ENCODE data around the gene ATXN1L.
A peak's percentile ranks its signal among the peaks of the same experiment; 100 is the strongest.
"Not testable (repeated sequence)": the region's sequence is repeated elsewhere in the genome, so short reads cannot be mapped to it uniquely, and the experiment has no call there.

The ATXN1L gene, protein sequence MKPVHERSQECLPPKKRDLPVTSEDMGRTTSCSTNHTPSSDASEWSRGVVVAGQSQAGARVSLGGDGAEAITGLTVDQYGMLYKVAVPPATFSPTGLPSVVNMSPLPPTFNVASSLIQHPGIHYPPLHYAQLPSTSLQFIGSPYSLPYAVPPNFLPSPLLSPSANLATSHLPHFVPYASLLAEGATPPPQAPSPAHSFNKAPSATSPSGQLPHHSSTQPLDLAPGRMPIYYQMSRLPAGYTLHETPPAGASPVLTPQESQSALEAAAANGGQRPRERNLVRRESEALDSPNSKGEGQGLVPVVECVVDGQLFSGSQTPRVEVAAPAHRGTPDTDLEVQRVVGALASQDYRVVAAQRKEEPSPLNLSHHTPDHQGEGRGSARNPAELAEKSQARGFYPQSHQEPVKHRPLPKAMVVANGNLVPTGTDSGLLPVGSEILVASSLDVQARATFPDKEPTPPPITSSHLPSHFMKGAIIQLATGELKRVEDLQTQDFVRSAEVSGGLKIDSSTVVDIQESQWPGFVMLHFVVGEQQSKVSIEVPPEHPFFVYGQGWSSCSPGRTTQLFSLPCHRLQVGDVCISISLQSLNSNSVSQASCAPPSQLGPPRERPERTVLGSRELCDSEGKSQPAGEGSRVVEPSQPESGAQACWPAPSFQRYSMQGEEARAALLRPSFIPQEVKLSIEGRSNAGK

DNA sequence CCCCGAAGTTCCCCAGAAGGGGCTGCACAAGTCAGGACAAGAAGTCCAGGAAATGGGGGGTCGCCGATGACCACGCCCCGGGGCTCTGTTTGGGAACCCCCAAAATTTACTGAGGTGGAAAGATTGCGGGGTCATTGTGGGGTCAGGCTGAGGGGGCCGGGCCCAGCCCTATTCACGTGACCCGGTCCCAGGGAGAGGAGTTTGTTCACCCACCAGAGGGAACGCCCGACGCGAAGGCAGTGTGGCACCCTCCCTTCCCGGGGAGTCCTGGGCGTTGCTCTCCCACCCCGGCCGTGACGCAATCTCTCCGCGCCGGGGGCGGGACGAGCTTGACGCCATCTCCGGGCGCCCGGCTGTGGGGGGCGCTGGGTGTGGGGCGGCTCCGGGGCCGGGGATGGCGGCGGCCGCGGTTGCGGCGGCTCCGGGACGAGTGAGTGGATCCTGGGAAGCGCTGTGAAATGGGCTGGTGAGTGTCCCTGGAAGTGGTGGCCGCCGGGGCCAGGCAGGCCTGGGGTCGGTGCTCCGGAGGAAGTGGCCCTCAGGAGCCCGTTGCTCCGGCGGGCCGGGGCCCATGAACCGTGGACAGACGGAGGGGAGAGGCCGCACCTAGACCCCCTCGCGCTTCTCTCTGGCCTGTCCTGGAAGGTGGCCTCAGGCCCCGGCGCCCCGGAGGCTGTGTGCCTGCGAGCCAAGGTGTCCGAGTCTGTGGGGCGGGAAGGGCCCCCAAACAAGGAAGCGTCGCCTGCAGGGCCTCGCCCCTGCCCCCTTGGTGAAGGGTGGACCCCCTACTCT, at the start of gene ATXN1L:
Gene ATXN1L, plus strand, starts transcription at position 338 of the 792 bp plus-strand sequence. CDS start 3,765 bp downstream, outside the sequence.
- DNase-seq: peak; percentile 99

- no peak for DNase-seq
These were observed 49.2 kb upstream of the ATXN1L start for GRCh38 chr16:71796501-71797097.

- DNase-seq: no peak
These were observed 42.5 kb upstream of the ATXN1L start for GRCh38 chr16:71803305-71803690.

- no peak for DNase-seq
These were observed 37.7 kb upstream of the ATXN1L start for GRCh38 chr16:71807905-71808592.

DNA sequence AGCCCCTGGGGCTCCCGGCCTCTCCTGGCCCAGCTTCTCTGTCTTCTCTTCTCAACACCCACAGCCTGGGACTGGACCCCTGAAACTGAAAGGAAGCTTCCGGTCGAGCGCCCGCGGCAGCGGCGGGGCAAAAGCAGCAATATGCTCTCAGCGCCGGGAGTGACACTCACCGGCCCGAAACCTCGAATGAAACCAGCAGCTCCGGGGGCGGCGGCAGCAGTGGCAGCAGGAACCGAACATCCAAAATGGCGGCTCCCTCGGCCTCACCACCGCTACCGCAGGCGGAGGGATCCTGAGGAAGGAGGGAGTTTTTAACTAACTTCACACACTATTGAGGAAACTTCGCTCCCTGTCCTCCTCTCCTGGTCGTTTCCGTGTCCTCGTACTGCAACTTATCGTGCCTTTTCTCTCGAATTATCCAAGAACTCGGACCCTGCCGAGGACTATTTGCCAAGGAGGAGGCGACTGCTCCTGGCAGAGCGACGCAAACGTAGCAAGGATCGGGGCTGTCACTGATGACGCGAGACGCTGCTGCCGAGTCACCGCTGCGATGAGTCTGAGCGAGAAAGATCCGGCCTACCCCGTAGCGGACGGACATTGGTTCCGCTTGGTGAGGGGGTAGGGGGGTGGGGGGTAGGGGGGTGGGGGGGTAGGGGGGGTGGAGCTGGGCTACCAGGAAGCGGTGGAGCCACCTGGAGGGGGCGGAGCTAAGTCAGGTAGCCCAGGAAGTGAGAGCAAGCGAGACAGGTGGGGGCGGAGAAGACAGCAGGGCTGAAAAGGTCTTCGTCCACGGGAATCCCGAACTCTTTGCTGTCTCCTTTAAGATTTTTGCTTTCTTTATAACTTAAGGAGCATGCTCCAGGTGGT, 37.0 kb upstream of the ATXN1L start, which contains the start of gene AP1G1:
Gene AP1G1, minus strand, starts transcription at position 242 of the 867 bp plus-strand sequence. CDS start 19,355 bp downstream, outside the sequence.
- DNase-seq: peak; percentile 92

DNA sequence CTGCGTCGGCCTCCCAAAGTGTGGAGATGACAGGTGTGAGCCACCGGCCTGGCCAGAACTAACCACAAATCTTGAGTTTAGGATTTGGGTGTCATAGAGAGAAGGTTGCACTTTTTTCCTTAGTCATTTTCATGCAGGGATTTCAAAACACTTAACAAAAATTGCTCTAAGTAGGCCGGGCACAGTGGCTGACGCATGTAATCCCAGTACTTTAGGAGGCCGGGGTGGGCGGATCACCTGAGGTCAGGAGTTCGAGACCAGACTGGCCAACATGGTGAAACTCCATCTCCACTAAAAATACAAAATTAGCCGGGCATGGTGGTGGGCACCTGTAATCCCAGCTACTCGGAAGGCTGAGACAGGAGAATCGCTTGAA, 35.6 kb upstream of the ATXN1L start:
- peak; percentile 46 for DNase-seq

- no peak for DNase-seq
These were observed 34.4 kb upstream of the ATXN1L start for GRCh38 chr16:71811261-71811803.

DNA sequence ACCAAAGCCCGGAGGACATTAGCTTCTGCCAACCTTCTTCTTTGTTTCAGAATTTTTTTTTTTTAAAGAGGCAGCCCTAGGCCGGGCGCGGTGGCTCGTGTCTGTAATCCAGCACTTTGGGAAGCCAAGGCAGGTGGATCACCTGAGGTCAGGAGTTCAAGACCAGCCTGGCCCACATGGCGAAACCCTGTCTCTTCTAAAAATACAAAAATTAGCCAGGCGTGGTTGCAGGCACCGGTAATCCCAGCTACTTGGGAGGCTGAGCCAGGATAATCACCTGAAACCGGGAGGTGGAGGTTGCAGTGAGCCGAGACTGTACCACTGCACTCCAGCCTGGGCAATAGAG, 28.6 kb upstream of the ATXN1L start:
- not testable (repeated sequence) for DNase-seq

GRCh38 chr16:71826533-71827017, 19.2 kb upstream of the ATXN1L start:
- DNase-seq: no peak

GRCh38 chr16:71830359-71830758, 15.4 kb upstream of the ATXN1L start:
- no peak for DNase-seq

GRCh38 chr16:71831698-71832097, 14.1 kb upstream of the ATXN1L start:
- DNase-seq: not testable (repeated sequence)

GRCh38 chr16:71832112-71832511, 13.7 kb upstream of the ATXN1L start:
- not testable (repeated sequence) for DNase-seq

DNA sequence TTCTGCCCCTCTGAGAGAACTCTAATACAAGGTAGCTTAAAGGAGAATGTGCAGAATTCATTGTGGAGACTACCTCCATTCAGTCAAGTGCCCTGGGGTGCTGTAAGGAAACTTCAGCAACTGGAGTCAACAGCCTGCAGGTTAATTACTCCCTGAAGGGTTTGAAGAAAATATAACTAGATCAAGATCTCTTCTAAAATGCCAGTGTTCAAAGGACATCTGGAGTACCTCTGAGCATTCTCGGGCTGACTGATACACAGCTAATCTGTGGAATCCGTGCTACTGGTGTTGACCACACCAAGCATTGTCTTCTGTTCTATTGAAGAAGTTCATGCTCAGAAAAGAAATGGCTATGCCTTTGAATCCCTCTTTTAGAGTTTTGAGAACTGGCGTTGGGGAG, 11.5 kb upstream of the ATXN1L start:
- no peak for DNase-seq

GRCh38 chr16:71837150-71837549, 8.6 kb upstream of the ATXN1L start:
- DNase-seq: no peak

DNA sequence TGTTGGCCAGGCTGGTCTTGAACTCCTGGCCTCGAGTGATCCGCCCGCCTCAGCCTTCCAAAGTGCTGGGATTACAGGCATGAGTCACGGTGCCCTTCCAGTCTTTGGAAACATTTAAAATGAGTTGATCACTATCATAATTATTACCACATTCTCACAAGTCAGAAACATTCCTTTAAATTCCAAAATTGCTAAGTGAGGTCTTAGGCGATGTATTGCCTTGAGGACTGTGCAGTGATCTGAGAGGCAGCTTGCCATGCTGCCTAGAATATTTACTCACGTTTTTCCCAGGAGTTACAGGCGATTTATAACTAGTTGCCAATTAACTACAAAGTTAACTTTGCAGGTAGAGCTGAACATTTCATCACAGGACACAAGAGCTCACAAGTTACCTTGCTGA, 5.7 kb upstream of the ATXN1L start:
- no peak for DNase-seq

DNA sequence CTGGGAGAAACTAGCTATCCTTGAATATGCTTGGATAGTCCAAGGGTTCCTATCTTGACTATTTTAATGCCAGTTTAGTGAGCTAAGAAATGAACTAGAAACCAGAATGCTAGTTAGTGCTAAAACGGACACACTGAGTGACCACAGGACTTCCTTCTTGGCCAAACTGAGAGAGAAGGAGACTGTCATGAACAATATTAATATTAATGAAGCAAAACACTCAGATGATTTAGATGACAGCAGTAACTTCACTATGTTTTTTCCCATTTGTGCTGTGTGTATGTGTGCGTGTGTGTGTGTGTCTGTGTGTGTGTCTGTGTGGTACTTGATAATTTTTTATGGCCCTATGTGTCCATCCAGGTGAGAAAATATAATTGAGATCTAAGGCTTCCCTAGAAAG, 2.2 kb upstream of the ATXN1L start:
- DNase-seq: no peak

DNA sequence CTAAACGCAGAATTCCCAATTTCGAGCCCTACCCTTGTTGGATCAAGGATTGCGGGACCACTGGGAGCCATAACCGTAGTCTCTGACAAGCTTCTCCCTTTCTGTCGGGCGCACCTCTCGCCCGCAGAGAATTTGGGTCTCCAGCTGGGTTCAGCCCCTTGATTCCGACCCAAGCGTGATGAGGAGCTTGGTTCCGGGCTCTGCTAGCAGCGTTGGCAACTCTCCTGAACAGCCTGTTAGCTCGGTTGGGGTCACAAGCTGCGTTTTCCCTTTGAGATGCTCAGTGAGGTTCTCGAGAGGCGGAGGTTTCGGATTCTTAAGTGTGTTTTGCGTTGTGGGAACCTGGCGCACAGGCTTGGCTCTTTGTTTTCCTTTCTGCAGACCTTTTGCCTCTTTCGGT, 655 bp downstream of the ATXN1L start:
- peak; percentile 60 for DNase-seq

DNA sequence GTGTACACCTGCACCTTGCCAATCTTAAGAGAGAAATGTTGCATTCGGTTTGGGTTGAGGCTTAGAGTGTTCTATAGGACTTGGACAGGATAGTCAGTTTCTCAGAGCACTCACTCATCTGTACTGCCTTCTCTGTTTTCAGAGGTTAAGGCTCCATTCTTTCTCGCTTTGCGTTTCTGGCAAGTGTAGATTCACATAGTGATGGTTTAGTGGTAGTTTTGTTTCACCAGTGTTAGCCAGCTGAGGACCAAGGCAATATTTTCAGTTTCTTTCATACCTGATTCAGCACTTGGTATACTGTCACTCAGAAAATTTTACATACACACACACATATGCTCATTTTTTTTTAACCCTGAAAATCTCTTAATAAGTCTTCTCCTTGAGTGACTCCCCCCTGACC, 1.3 kb downstream of the ATXN1L start:
- DNase-seq: no peak

DNA sequence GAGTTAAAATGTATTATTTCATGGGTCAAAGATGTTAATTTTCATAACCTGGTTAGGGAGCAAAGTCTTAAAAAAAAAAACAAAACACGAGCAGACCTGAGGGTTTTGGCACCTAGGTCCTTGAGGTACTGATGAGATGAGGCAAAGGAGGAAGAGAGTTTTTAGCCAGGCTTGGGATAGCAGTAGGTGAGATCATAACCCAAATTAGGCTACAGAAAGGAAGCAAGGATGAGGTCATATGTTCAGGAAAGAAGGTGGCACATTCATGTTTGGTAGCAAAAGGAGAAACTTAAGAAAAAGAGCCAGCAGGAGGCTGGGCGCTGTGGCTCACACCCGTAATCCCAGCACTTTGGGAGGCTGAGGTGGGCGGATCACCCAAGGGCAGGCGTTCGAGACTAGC, 2.8 kb downstream of the ATXN1L start:
- no peak for DNase-seq

DNA sequence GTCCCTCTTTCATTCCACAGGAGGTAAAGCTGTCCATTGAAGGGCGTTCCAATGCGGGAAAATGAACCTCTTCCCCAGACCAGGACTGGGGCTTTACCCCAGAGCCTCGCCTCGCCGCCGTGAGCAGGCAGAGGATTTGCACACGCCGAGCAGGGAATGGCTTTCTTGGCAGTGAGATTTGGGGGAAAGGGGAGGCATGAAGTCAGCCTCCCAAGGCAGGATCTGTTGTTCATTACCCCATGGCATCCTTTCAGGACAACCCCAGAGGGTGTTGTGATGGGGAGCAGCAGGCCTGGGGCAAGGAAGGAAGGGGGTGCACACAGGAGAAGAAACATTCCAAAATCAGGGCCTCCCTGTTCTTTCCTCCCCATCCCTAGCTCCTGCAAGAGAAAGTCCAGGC, 6.0 kb downstream of the ATXN1L start:
- DNase-seq: no peak

DNA sequence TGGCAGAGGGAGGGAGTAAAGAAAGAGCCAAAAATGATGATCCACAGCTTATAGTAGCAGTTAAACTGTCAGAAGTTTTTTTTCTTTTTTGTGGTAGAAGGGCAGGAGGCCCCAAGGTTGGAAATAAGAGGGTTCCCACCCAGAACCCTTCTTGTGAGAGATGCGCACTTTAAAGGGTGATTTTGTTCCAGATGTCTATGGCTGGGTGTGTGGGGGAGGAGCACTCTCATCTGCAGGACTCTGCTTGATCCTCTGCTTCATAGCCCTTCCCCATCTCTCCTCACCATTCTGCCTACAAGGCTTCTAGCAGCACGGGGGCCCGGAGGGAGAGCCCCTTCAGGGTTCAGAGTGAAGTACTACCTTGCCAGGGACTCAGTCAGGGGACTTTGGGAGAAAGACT, 6.4 kb downstream of the ATXN1L start:
- DNase-seq: no peak

Measured in activated CD8-positive, alpha-beta memory T cell treated with anti-CD3 and anti-CD28 coated beads, Interleukin-2, amount 50 U/mL, for 48 hours (primary cell).